ENCODE results near the gene CACNB2.

Gene CACNB2

GRCh38 chr10:18508587-18508986 is 368.4 kb downstream of the CACNB2 start:
- no peak for DNase-seq (ENCODE audit: low read depth in 2 of 2)

- DNase-seq (ENCODE audit: low read depth in 2 of 2), result no peak
These were observed 374.3 kb downstream of the CACNB2 start for GRCh38 chr10:18514537-18514936.

GRCh38 chr10:18516851-18517250 is 376.6 kb downstream of the CACNB2 start:
- DNase-seq (ENCODE audit: low read depth in 2 of 2), result no peak

GRCh38 chr10:18523025-18523424 is 382.8 kb downstream of the CACNB2 start:
- DNase-seq (ENCODE audit: low read depth in 2 of 2), result no peak

GRCh38 chr10:18523858-18524257 is 383.6 kb downstream of the CACNB2 start:
- DNase-seq (ENCODE audit: low read depth in 2 of 2), result no peak

- DNase-seq (ENCODE audit: low read depth in 2 of 2), result no peak
These were observed 387.5 kb downstream of the CACNB2 start for GRCh38 chr10:18527687-18528086.

GRCh38 chr10:18528292-18528691 is 388.1 kb downstream of the CACNB2 start:
- no peak for DNase-seq (ENCODE audit: low read depth in 2 of 2)

- no peak for DNase-seq (ENCODE audit: low read depth in 2 of 2)
These were observed 392.8 kb downstream of the CACNB2 start for GRCh38 chr10:18532881-18533535.

GRCh38 chr10:18533896-18534295 is 393.7 kb downstream of the CACNB2 start:
- DNase-seq (ENCODE audit: low read depth in 2 of 2), result no peak

GRCh38 chr10:18539335-18539734 is 399.1 kb downstream of the CACNB2 start:
- no peak for DNase-seq (ENCODE audit: low read depth in 2 of 2)

- DNase-seq (ENCODE audit: low read depth in 2 of 2), result no peak
These were observed 400.0 kb downstream of the CACNB2 start for GRCh38 chr10:18540195-18540594.

- no peak for DNase-seq (ENCODE audit: low read depth in 2 of 2)
These were observed 402.6 kb downstream of the CACNB2 start for GRCh38 chr10:18542832-18543231.

- no peak for DNase-seq (ENCODE audit: low read depth in 2 of 2)
These were observed 405.5 kb downstream of the CACNB2 start for GRCh38 chr10:18545621-18546305.

GRCh38 chr10:18549105-18549504 is 408.9 kb downstream of the CACNB2 start:
- no peak for DNase-seq (ENCODE audit: low read depth in 2 of 2)

GRCh38 chr10:18551473-18551872 is 411.2 kb downstream of the CACNB2 start:
- DNase-seq (ENCODE audit: low read depth in 2 of 2), result no peak

- no peak for DNase-seq (ENCODE audit: low read depth in 2 of 2)
These were observed 414.3 kb downstream of the CACNB2 start for GRCh38 chr10:18554479-18554878.

GRCh38 chr10:18556522-18557147 is 416.4 kb downstream of the CACNB2 start:
- no peak for DNase-seq (ENCODE audit: low read depth in 2 of 2)

- DNase-seq (ENCODE audit: low read depth in 2 of 2), result no peak
These were observed 417.7 kb downstream of the CACNB2 start for GRCh38 chr10:18557960-18558359.

GRCh38 chr10:18561861-18562551 is 421.8 kb downstream of the CACNB2 start:
- no peak for DNase-seq (ENCODE audit: low read depth in 2 of 2)

GRCh38 chr10:18563003-18563726 is 422.9 kb downstream of the CACNB2 start:
- no peak for DNase-seq (ENCODE audit: low read depth in 2 of 2)

- no peak for DNase-seq (ENCODE audit: low read depth in 2 of 2)
These were observed 424.8 kb downstream of the CACNB2 start for GRCh38 chr10:18565006-18565405.

GRCh38 chr10:18566177-18566576 is 426.0 kb downstream of the CACNB2 start:
- DNase-seq (ENCODE audit: low read depth in 2 of 2), result no peak
